Endothelial cell of umbilical vein (primary cell): ENCODE results near the gene RFX7. TPM values are rescaled to one million over a fixed set of nuclear protein-coding genes. Genes with fewer than 3 reads are reported as not detected.

ENCODE experiments used
- BruUV-seq: library from RNA; stranded (reverse); fragments of 400-500 nt; replicated peaks from 2 replicates; lab custom pipeline; 2021; lab: Mats Ljungman, UMichigan
- CTCF ChIA-PET: fragments of 300-600, 350-600 bp; sonication (Branson Sonifier 250); formaldehyde crosslinking; loops from one replicate; lab custom pipeline; 2021; ENCODE audit warnings: antibody characterized with exemption, inconsistent platforms; lab: Charles Lee
- POLR2A ChIA-PET: fragments of 300-600, 350-600 bp; sonication (Branson Sonifier 250); formaldehyde crosslinking; loops from one replicate; lab custom pipeline; 2021; ENCODE audit warnings: antibody characterized with exemption, inconsistent platforms; lab: Charles Lee
- DNase-seq: peaks from one replicate; pipeline ENCODE4 v3.0.0-alpha.2; 2011; ENCODE audit warnings: low read depth, low spot score
- FAIRE-seq: peaks from 2 replicates; lab custom pipeline; 2011; peaks lifted over from hg19 to GRCh38; lab: Jason Lieb, UNC
- H2AFZ ChIP-seq: 2 replicates; pipeline ENCODE4 v1.6.0; 2012; ENCODE audit warnings: low read depth, low read length, control low read depth, inconsistent platforms
- H3K27ac ChIP-seq: 2 replicates; pipeline ENCODE4 v1.5.1; 2011; ENCODE audit warnings: low read depth, mild to moderate bottlenecking, control low read depth, low read length, moderate library complexity; ENCODE audit not compliant: insufficient read depth
- H3K27me3 ChIP-seq, 2 experiments: 2 replicates each; pipeline versions ENCODE4 v1.6.0 to v1.6.1; 2011; ENCODE audit warnings: low read length in 2 of 2, mixed read lengths in 1 of 2; ENCODE audit not compliant: control insufficient read depth in 2 of 2, insufficient read depth in 2 of 2
- H3K36me3 ChIP-seq, 2 experiments: 2 replicates in 1 of 2; 3 replicates in 1 of 2; pipeline ENCODE4 v1.5.1; 2011; ENCODE audit warnings: low read length in 2 of 2, mild to moderate bottlenecking in 1 of 2, moderate library complexity in 1 of 2; ENCODE audit not compliant: control insufficient read depth in 2 of 2, insufficient read depth in 2 of 2; ENCODE audit errors: extremely low read depth in 1 of 2
- H3K4me1 ChIP-seq: 3 replicates; pipeline ENCODE4 v1.5.1; 2011; ENCODE audit warnings: mild to moderate bottlenecking, low read length; ENCODE audit not compliant: control insufficient read depth, insufficient read depth; ENCODE audit errors: extremely low read depth
- H3K4me2 ChIP-seq: 2 replicates; pipeline ENCODE4 v1.6.1; 2011; ENCODE audit warnings: low read length, control low read depth, mixed read lengths; ENCODE audit not compliant: insufficient read depth
- H3K4me3 ChIP-seq, 3 experiments: fragments of 200-600 bp in 1 of 3; sonication (generic), shearing (Covaris generic) in 1 of 3; replicated peaks in 1 of 3; 2 replicates each; pipeline ENCODE4 v1.5.1; 2011 to 2016; ENCODE audit warnings: control low read depth in 3 of 3, low read length in 3 of 3, mild to moderate bottlenecking in 2 of 3, inconsistent platforms in 1 of 3, low read depth in 1 of 3, moderate library complexity in 1 of 3; ENCODE audit not compliant: insufficient read depth in 1 of 3
- H3K79me2 ChIP-seq: 2 replicates; pipeline ENCODE4 v1.6.0; 2012; ENCODE audit warnings: low read length, inconsistent platforms; ENCODE audit not compliant: control insufficient read depth, insufficient read depth
- H3K9ac ChIP-seq: replicated peaks from 2 replicates; pipeline ENCODE3; 2011; ENCODE audit warnings: low read length, control low read depth; ENCODE audit not compliant: insufficient read depth; ENCODE audit errors: extremely low read depth
- H3K9me1 ChIP-seq: replicated peaks from 3 replicates; pipeline ENCODE4 v1.6.0; 2011; ENCODE audit warnings: mild to moderate bottlenecking, low read length; ENCODE audit not compliant: control insufficient read depth, insufficient read depth; ENCODE audit errors: extremely low read depth
- H3K9me3 ChIP-seq: replicated peaks from 2 replicates; pipeline ENCODE4 v1.5.1; 2012; ENCODE audit warnings: low read length, inconsistent platforms; ENCODE audit not compliant: control insufficient read depth, insufficient read depth
- H4K20me1 ChIP-seq: replicated peaks from 2 replicates; pipeline ENCODE3; 2011; ENCODE audit warnings: mild to moderate bottlenecking, low read length; ENCODE audit not compliant: control insufficient read depth, insufficient read depth; ENCODE audit errors: extremely low read depth
- EZH2 ChIP-seq: IDR thresholded peaks from 2 replicates; pipeline ENCODE4 v1.6.1; 2012; ENCODE audit warnings: borderline replicate concordance, low read depth, mild to moderate bottlenecking, moderate library complexity, low read length, inconsistent platforms; ENCODE audit not compliant: severe bottlenecking
- FOS ChIP-seq: IDR thresholded peaks from 2 replicates; pipeline ENCODE4 v1.6.1; 2011; ENCODE audit warnings: mild to moderate bottlenecking, low read length, moderate library complexity, borderline replicate concordance; ENCODE audit not compliant: insufficient read depth
- GATA2 ChIP-seq: IDR thresholded peaks from 2 replicates; pipeline ENCODE4 v1.7.0; 2011; ENCODE audit warnings: low read depth, mild to moderate bottlenecking, moderate library complexity, mixed read lengths, low read length; ENCODE audit not compliant: insufficient read length, insufficient read depth
- JUN ChIP-seq: IDR thresholded peaks from 2 replicates; pipeline ENCODE4 v1.6.1; 2011; ENCODE audit warnings: borderline replicate concordance, low read depth; ENCODE audit not compliant: insufficient read length, insufficient read depth
- MYC ChIP-seq: IDR thresholded peaks from one replicate; pipeline ENCODE4 v1.6.1; 2011; ENCODE audit warnings: mild to moderate bottlenecking, low read depth, low read length
- POLR2A ChIP-seq: IDR thresholded peaks from 2 replicates; pipeline ENCODE4 v1.6.1; 2012; ENCODE audit warnings: low read depth, mild to moderate bottlenecking, control low read depth, low read length
- POLR2AphosphoS5 ChIP-seq: IDR thresholded peaks from 2 replicates; pipeline ENCODE4 v1.6.1; 2012; ENCODE audit warnings: low read depth, mild to moderate bottlenecking, control low read depth, low read length, moderate library complexity; ENCODE audit not compliant: insufficient read depth
- dilution Hi-C: fragments of 300-500 bp; cut with MboI; formaldehyde crosslinking; loops from one replicate; pipeline ENCODE4 v1.15.0; 2019; ENCODE audit warnings: low sequenced_read_pairs; ENCODE audit not compliant: extremely low pct_ligation_motif_present
- intact Hi-C: fragments of 100-400 bp; cut with micrococcal nuclease; formaldehyde crosslinking; loops from one replicate; pipeline ENCODE4 v1.10.0; 2022
- polyA plus RNA-seq, 4 experiments: library from polyadenylated mRNA; depleted of rRNA in 3 of 4; stranded (reverse) in 3 of 4; unstranded in 1 of 4; fragments of >200 nt; gene quantifications; 2 replicates each; pipeline versions ENCODE4 v1.2.1 to v1.2.3, GENCODE V29; 2011 to 2012; ENCODE audit warnings: missing spikeins in 1 of 4
- total RNA-seq: library from RNA; stranded (reverse); gene quantifications from 2 replicates; pipeline ENCODE4 v1.2.3, GENCODE V29; 2021
- TF ChIP-seq, protein P1 (sequence below): IDR thresholded peaks from 2 replicates; pipeline ENCODE4 v1.6.1; 2011; ENCODE audit not compliant: insufficient read depth, insufficient read length
- TF ChIP-seq, protein P2 (sequence below), 2 donors: IDR thresholded peaks; 1 replicate in 1 of 2; 2 replicates in 1 of 2; pipeline ENCODE4 v1.5.1; 2011; ENCODE audit warnings: low read length in 2 of 2, mild to moderate bottlenecking in 2 of 2, moderate library complexity in 2 of 2, control low read depth in 1 of 2, inconsistent platforms in 1 of 2, low read depth in 1 of 2; ENCODE audit not compliant: insufficient read depth in 1 of 2; ENCODE audit errors: extremely low read depth in 1 of 2

Gene RFX7
- total and polyA plus RNA-seq, 2 donors (not counting 3 experiments of a cell fraction or from before 2014, with no cell fraction given) = 6.3 to 23.0 TPM

DNA sequence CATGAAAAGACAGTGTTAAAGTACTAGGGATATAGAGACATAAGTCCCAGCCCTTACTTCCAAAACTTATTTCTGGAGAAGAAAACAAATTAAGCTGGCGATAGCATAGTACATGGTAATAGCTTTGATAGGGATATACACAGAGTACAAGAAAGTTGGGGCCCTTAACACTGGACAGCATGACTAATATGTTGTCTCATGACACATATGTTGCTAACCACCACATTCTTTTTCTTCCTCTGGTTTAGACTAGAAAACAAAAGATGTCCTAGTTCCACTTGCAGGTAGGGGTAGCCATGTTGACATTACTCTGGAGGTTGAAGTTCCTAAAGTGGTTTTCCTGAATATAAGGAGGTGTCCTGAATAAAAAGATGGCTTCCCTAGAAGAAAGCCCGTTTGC is 75.3 kb downstream of the RFX7 start:
- H3K4me1 ChIP-seq = peaks cover 5% of the 10 kb centered on the region
- H3K9me1 ChIP-seq = no peaks in the 10 kb centered on the region
- no peak overlapping the region for H3K27ac ChIP-seq
- H3K4me3 ChIP-seq = no peak overlapping the region
- dilution Hi-C loops = no loop called here
- ChIA-PET CTCF (interaction anchor here (0.9 kb wide), 1 partner anchor 10 kb away, joined by 3 read pairs; no protein-coding TSS in a partner anchor), POLR2A (no interaction called here)
- H3K4me2 ChIP-seq = no peak overlapping the region
- DNase-seq = no peak
- no peak overlapping the region for H2AFZ ChIP-seq
- H3K9me3 ChIP-seq = no peaks in the 10 kb centered on the region
- no TSS peak for BruUV-seq
- no peak for TF ChIP-seq MYC
- no peak for TF ChIP-seq POLR2AphosphoS5
- TF ChIP-seq JUN = no peak
- no peak for TF ChIP-seq POLR2A
- TF ChIP-seq, protein P1, sequence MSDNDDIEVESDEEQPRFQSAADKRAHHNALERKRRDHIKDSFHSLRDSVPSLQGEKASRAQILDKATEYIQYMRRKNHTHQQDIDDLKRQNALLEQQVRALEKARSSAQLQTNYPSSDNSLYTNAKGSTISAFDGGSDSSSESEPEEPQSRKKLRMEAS = no peak
- TF ChIP-seq, protein P2, sequence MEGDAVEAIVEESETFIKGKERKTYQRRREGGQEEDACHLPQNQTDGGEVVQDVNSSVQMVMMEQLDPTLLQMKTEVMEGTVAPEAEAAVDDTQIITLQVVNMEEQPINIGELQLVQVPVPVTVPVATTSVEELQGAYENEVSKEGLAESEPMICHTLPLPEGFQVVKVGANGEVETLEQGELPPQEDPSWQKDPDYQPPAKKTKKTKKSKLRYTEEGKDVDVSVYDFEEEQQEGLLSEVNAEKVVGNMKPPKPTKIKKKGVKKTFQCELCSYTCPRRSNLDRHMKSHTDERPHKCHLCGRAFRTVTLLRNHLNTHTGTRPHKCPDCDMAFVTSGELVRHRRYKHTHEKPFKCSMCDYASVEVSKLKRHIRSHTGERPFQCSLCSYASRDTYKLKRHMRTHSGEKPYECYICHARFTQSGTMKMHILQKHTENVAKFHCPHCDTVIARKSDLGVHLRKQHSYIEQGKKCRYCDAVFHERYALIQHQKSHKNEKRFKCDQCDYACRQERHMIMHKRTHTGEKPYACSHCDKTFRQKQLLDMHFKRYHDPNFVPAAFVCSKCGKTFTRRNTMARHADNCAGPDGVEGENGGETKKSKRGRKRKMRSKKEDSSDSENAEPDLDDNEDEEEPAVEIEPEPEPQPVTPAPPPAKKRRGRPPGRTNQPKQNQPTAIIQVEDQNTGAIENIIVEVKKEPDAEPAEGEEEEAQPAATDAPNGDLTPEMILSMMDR (IDR thresholded peaks at IDR 0.05; ENCODE audit: extremely low read depth in 1 of 2, insufficient read depth in 1 of 2, low read depth in 1 of 2, low read length in 2 of 2) = no peak
- no peaks in the 10 kb centered on the region for H3K27me3 ChIP-seq
- no peaks in the 10 kb centered on the region for H3K36me3 ChIP-seq
- no peak overlapping the region for H3K9ac ChIP-seq
- peaks cover 7% of the 10 kb centered on the region for H3K79me2 ChIP-seq
- intact Hi-C loops = no loop called here
- FAIRE-seq = no peak
- no peaks in the 10 kb centered on the region for H4K20me1 ChIP-seq

DNA sequence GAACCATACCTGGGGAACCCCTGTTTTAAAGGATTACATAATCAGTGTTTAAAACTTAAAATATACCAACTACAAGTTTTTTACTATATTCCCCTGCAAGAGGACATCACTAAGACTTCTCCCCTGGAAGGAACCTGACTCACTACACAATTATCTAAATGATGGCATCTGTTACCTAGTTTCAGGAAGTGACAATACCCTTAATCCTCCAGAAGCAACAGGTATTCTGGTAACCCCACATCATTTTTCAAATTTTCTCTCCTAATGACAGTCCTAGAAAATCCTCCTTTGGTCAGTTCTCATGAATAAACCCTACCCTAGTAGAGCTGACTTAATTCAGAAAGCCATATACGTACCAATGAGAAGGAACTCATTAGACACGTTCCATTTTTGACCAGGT is 78.4 kb downstream of the RFX7 start:
- no peak for FAIRE-seq
- peaks cover 5% of the 10 kb centered on the region for H3K4me1 ChIP-seq
- POLR2A ChIA-PET = interaction anchor here (0.6 kb wide), 1 partner anchor 39 kb away, joined by 3 read pairs; no protein-coding TSS in a partner anchor
- H3K27me3 ChIP-seq = no peaks in the 10 kb centered on the region
- no peaks in the 10 kb centered on the region for H3K9me1 ChIP-seq
- no peak overlapping the region for H3K4me3 ChIP-seq
- no peak overlapping the region for H3K27ac ChIP-seq
- CTCF ChIA-PET = interaction anchor here (1.5 kb wide), 1 partner anchor 15 kb away, joined by 4 read pairs; no protein-coding TSS in a partner anchor
- H3K4me2 ChIP-seq = no peak overlapping the region
- no peak for DNase-seq
- no peak overlapping the region for H3K9ac ChIP-seq
- TF ChIP-seq FOS (no peak), EZH2 (no peak), JUN (no peak), GATA2 (no peak), POLR2AphosphoS5 (no peak), MYC (no peak), POLR2A (no peak)
- TF ChIP-seq, protein P2 (IDR thresholded peaks at IDR 0.05; ENCODE audit: extremely low read depth in 1 of 2, insufficient read depth in 1 of 2, low read depth in 1 of 2, low read length in 2 of 2) = no peak
- TF ChIP-seq, protein P1 = no peak
- no TSS peak for BruUV-seq
- H3K9me3 ChIP-seq = no peaks in the 10 kb centered on the region
- intact Hi-C loops (no loop called here), dilution Hi-C loops (no loop called here)
- H2AFZ ChIP-seq = no peak overlapping the region
- H3K36me3 ChIP-seq = no peaks in the 10 kb centered on the region
- peaks cover 6% of the 10 kb centered on the region for H4K20me1 ChIP-seq
- peaks cover 5% of the 10 kb centered on the region for H3K79me2 ChIP-seq
